GM04503 (cell line): ENCODE data around the gene RNF25.

Experiments
- DNase-seq: peaks from one replicate; pipeline ENCODE4 v3.0.0-alpha.2; 2012; ENCODE audit warnings: low read depth

The RNF25 gene

DNA sequence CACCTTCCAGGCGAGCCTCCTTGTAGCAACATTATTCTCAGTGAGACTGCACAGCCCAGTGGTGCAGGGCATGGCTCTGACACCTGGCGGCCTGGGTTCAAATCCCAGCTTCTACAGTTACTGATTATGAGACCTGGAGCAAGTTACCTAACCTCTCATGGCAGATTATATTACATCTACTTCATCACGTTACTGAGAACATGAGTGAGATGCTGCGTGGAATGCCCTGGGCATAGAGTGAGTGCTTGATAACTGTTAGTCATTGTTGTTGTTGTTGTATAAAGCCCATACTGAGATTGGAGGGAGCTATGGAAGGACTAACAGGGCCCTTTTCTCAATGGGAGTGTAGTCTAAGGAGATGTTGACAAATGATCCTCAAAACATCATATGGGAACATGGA lies 45.4 kb downstream of the RNF25 start:
- DNase-seq = no peak

DNA sequence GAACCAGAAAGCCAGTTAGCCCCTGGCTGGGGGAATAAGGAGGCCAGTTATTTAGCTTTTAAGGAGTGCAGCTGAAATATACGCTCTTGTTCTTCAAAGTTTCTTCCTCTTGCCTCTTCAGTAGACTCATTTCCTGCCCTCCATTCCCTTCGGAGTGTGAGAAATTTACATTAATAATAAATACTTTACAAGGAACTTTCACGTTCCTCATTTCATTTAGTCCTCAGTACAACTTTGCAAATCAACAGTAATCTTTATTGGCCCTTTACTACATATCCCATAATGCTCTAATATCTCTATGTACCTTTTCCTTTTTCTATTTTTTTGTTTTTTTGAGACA lies 48.5 kb downstream of the RNF25 start:
- no peak for DNase-seq

DNA sequence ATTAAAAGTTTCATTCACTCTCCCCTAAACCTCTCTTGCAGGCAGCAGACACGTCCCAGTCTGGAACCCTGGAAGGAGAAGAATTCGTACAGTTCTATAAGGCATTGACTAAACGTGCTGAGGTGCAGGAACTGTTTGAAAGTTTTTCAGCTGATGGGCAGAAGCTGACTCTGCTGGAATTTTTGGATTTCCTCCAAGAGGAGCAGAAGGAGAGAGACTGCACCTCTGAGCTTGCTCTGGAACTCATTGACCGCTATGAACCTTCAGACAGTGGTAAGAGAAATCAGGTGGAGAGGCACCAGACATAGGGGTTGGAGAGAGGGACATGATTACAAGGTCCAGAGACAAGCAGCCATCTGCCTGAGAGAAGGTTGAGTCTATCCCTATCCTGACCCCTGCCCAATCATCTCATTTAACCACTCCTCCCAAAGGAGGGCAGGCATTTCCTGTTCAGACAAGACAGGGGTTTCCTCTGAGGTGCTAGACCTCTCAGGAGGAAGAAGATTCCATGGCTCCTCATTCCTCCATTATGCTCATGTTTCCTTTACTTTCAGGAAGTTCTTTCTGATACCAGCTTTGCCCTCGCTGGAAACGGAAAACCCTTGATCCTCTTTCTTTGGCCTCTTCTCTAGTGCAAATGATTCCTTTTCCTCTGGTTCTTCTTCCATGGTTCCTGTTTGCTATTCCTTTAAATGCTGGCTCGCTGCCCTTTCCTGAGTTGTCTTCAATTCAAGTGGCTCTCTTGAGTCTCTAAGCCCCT lies 49.0 kb downstream of the RNF25 start:
- no peak for DNase-seq

DNA sequence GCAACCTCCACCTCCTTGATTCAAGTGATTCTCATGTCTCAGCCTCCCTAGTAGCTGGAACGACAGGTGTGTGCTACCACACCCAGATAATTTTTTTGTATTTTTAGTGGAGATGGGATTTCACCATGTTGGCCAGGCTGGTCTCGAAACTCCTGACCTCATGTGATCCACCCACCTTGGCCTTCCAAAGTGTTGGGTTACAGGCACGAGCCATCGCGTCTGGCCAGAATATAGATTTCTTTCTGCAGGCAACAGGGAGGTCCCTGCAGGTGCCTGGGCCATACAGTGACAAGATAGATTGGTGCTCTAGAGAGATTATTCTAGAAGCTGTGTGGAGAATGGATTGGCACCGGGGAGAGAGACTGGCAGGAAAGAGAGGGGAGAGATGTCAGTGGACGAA lies 50.8 kb downstream of the RNF25 start:
- DNase-seq = no peak

DNA sequence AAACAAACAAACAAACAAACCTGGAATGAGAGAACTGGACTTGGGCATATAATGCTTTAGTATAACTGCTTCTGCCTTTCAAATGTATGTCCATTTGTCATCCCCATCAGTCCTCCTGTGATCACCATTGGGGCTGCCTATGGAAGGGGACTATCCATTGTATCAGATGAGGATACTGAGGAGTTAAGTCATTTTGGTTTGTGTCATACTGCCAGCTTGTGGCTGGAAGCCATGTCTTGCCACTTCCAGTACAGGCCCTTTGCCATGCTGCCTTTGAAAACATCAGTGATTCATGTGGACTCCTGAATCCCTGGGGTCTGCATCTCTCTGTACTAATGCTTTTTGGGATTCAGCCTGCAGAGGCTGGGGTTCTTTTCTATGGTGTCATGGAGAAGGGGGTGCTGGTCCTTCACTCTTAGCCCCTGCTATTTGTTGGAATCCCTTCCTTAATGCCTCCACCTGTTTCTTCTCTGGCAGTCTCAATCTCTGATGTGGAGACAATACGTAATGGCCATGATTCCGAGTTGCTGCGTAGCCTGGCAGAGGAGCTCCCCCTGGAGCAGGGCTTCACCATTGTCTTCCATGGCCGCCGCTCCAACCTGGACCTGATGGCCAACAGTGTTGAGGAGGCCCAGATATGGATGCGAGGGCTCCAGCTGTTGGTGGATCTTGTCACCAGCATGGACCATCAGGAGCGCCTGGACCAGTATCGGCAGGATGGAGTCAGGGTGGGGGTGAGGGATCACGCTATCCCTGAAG lies 53.5 kb downstream of the RNF25 start:
- DNase-seq = no peak

DNA sequence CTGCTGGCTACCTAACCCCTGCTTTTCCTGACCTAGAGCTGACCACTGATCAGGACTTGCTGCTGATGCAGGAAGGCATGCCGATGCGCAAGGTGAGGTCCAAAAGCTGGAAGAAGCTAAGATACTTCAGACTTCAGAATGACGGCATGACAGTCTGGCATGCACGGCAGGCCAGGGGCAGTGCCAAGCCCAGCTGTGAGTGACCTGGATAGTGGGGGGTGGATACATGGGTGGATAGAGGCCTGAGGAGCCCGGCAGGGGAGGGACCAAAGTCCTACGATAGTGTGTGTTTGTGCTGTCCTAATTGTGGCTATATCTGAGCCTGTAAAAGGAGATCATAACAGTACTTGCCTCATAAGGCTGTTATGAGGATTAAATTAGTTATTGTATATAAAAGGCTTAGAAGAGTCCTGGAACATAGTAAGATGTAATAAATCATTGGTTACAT lies 55.9 kb downstream of the RNF25 start:
- no peak for DNase-seq
